NCI-H69 (cell line): ENCODE measurements around the gene NEDD4L.
"Not testable (repeated sequence)": the region's sequence is repeated elsewhere in the genome, so short reads cannot be mapped to it uniquely, and the experiment has no call there.

ENCODE experiments used
- DNase-seq: peaks from one replicate; lab custom pipeline; 2025; lab: John Stamatoyannopoulos, UW

NEDD4L gene

GRCh38 chr18:58156516-58156915, 112.5 kb downstream of the NEDD4L start:
- DNase-seq = no peak

GRCh38 chr18:58157237-58157636, 113.2 kb downstream of the NEDD4L start:
- DNase-seq = no peak

- DNase-seq = peak; percentile 29
These were observed 114.0 kb downstream of the NEDD4L start for GRCh38 chr18:58158008-58158407.

GRCh38 chr18:58158459-58158858, 114.4 kb downstream of the NEDD4L start:
- no peak for DNase-seq

- DNase-seq = peak; percentile 30
These were observed 117.6 kb downstream of the NEDD4L start for GRCh38 chr18:58161659-58162058.

DNA sequence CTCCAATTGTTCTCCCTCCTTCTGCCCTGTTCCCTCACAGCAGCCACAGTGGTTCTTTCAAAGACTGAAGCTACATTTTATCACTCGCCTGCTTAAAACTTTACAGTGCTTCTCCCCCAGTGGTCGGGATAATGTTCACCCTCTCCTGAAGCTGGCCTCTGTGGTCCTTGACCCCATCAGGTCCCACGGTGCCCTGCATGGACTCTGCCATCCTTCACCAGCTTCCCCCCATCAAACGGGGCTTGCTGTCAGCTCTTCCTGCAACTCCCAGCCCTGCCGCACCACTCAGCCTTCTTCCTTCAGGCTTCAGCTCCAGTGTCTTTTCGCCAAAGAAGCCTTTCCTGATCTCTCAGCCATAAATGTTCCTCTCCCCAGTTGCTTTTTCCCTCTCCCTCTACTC, 118.1 kb downstream of the NEDD4L start:
- no peak for DNase-seq

DNA sequence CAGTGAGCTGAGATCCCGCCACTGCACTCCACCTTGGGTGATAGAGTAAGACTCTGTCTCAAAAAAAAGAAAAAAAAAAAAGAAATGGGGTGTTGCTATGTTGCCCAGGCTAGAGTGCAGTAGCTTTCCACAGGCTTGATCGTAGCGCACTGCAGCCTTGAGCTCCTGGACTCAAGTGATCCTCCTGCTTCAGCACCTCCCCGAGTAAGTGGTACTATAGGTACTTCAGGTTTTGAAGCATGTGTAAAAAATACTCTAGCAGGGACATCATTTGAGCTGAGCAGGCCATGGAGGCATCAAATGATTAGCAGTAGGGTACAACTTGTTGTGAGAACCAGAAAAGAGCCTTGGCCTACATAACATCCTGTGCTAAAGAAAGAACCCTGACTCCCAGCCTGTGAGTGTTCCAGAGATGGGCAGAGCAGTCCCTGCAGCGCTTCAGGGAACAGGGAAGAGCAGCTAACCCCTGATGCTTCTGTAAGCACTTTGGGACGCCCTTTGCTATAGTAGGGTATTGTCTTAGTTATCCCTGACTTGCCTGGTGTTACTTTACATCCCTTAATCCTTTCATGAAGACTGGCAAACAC, 119.1 kb downstream of the NEDD4L start:
- no peak for DNase-seq

DNA sequence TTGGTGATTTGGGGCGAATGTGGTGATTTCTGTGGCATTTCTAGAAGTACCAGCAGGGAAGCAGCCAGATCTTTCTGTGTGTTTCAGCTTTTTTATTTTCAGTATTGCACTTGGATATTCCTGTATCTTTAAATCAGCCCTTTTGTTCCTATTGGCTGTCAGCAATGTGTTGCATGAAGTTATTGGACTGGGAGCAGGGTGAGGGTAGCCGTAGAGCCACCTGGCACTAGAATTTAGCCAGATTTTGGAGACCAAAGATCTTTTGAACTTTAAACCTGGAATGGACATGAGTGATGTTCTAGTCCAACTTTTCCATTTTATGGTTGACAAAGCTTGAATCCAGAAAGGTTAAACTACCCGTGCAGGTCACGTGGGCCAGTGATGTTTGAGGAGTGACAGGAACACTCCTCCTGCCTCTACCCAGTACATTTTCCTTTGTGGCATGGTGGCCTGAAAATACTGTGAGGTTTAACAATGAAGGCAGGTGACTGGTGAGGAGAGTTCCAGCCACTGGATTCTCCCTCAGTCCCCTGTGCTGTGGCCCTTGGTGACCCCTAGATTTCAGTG, 122.3 kb downstream of the NEDD4L start:
- DNase-seq = no peak

DNA sequence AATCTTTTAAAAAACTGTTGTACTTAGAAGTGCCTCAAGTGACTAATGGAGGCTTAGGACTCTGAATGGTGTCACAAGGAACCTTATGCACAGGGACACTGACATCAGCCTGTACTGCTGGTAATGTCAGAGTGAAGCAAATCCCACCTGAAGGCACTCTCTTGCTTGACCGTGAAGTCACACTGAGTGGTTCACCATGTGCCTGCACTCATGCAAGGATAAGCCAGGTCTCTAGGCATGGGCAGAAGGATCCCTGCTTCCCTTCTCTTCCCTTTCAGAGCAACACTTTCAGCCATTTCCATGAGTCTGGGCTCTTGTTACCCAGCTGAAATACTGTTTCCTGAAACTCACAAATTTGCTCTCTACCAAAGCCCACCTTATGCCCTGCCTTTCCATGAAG, 123.0 kb downstream of the NEDD4L start:
- no peak for DNase-seq

DNA sequence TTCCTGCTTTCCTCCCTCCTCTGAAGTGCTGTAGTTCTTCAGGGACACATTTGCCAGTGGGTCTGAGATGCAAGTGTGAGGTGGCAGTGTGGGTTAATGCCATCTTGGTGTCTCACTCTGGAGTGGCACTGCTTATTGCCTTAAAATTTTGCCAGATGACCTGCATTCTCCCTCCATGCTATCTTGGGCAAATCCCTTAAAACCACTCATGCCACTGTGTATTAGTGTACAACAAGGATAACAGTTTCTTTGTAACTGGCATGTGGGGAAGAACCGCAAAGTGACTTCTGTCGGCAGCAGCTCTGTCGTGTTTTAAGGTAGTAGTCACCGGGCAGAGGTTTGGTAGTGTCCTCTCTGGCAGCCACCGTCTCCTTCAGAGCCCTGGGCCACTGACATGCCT, 124.2 kb downstream of the NEDD4L start:
- no peak for DNase-seq

DNA sequence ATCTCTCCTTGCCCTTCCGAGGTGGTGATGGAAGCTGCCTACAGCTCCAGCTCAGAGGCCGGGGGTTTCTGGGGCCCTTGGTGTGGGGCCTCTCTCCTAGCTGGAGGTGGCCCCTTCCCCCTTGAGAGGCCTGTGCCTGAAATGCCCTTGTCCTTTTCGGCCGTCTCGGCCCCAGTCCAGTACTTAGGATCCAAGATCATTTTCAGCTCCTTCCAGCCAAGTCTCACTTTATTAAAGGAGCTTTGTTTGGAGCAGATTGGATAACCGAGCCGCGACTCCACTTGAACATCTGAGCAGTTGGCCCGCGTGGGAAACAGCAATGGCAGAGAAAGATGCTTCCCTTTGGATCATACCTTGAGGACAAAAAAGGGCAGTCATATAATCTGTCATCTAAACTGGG, 125.0 kb downstream of the NEDD4L start:
- DNase-seq = no peak

GRCh38 chr18:58169472-58169871, 125.4 kb downstream of the NEDD4L start:
- DNase-seq = no peak

DNA sequence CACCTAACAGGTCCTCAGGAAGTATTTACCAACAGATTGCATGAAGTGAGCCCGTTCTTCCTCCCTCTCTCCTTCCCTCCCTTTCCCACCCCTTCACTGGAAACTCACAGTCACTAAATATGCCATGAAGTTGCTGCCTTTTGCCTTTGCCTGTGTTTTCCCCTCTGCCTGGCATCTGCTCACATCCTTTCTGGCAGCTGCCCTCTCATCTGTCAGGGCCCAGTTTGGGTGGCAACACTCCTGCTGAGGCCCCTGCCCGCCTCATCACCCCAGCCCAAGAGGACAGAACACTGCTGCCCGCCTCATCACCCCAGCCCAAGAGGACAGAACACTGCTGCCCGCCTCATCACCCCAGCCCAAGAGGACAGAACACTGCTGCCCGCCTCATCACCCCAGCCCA, 126.0 kb downstream of the NEDD4L start:
- not testable (repeated sequence) for DNase-seq

GRCh38 chr18:58172031-58172430, 128.0 kb downstream of the NEDD4L start:
- DNase-seq = no peak

- no peak for DNase-seq
These were observed 130.3 kb downstream of the NEDD4L start for GRCh38 chr18:58174285-58174684.

- DNase-seq = peak; percentile 92
These were observed 131.2 kb downstream of the NEDD4L start for GRCh38 chr18:58175122-58175785.

DNA sequence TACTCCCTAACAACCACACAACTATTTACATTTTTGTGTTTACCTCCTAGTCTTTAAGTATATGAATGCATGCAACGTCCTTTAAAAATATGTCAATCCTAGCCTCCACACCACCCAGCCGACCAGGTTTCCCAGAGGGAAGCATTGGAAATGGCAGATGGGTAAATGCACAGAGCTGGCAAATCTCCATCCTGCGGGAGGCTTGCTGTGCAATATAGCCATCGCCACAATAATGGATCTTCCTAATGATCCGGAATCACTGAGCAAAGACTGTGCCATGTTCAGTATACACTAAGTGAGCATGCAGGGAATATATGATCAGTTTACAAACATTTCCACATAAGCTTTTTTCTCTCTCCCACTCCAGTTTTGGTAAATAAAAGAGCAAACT, 131.8 kb downstream of the NEDD4L start:
- DNase-seq = peak; percentile 97

- peak; percentile 42 for DNase-seq
These were observed 133.1 kb downstream of the NEDD4L start for GRCh38 chr18:58177004-58177717.

GRCh38 chr18:58177896-58178470, 134.0 kb downstream of the NEDD4L start:
- DNase-seq = peak; percentile 28

GRCh38 chr18:58178511-58178910, 134.5 kb downstream of the NEDD4L start:
- no peak for DNase-seq

DNA sequence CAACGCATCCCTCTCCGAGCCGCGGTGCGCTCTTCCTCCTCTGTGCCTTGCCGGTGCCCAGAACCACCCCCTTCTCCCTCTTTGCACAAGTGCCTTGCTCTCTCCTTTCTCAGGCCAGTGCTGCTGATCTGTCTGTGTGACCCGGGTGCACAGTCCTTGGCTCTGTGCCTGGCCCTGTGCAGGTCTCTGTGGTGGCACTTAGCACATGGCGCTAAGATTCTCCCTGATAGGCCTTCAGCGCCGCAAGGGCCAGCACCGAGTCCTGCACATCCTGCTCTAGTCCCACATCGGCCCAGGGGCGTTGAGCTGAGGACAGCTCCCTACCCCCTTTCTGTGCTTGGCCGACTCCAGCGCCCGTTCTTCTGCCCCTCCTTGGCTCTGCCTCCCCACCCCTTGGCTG, 136.1 kb downstream of the NEDD4L start:
- DNase-seq = no peak

DNA sequence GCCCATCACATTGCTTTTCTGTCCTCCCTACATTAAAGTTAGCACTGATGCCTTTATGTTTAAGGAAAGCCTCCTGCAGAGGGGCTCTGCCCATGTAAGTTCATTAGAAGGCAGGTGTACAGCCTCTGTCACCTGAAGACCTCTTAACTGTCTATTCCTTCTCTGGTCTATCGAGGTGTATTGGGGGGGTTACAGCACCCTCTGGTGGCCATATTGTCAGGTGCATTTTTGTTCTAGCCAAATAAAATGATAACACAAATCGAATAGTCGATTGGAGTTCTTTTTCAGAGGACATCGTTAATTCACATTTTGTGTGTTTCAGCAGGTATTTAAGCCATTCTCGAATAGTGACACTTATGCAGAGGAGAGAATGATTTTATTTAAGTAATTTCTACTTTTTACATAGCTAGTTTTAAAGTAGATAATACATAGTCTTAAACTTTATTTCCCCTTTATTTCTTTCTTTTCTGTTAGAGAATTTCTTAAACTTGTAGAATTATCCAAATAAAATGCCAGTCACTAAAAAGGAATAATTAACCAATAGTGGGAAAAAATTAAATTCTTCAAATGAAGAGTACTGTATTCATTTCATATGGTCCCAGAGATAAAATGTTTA, 136.8 kb downstream of the NEDD4L start:
- peak; percentile 89 for DNase-seq
